ENCODE results near the gene ZBTB39.
"Not testable (repeated sequence)": the region's sequence is repeated elsewhere in the genome, so short reads cannot be mapped to it uniquely, and the experiment has no call there.

GRCh38 chr12:56974224-56974623 lies 32.1 kb downstream of the ZBTB39 start:
- not testable (repeated sequence) for TF ChIP-seq CTCF (IDR thresholded peaks at IDR 0.05); POLR2A (IDR thresholded peaks at IDR 0.05); POLR2AphosphoS5 (IDR thresholded peaks at IDR 0.05; ENCODE audit: insufficient read depth in 1 of 2, low read depth in 1 of 2)
